Pancreas (tissue), 10 donors: ENCODE data around the gene RFC1. TPM values are rescaled to one million over a fixed set of nuclear protein-coding genes. Genes with fewer than 3 reads are reported as not detected.

Experiments used
- ATAC-seq, 4 donors: fragments of 200-7000 bp; cut with Tn5 transposase; one replicate each; pipeline versions ENCODE4 v1.8.0 to v1.9.1; 2020; ENCODE audit warnings: mild to moderate bottlenecking in 4 of 4, moderate library complexity in 4 of 4
- DNase-seq, 6 donors: peaks; one replicate each; pipeline ENCODE4 v3.0.0-alpha.2; 2020
- FAIRE-seq: peaks from 2 replicates; lab custom pipeline; 2012; peaks lifted over from hg19 to GRCh38; lab: Jason Lieb, UNC
- H3K27ac ChIP-seq, 4 donors: fragments of 200-600 bp; sonication (generic); 1 replicate in 3 of 4; 2 replicates in 1 of 4; pipeline versions ENCODE4 v1.5.0 to v1.8.0; 2020
- H3K27me3 ChIP-seq, 4 donors: fragments of 200-600 bp; one replicate each; pipeline ENCODE4 v1.8.0; 2021
- H3K36me3 ChIP-seq, 3 donors: fragments of 200-600 bp; sonication (generic) in 1 of 3; one replicate each; pipeline versions ENCODE4 v1.5.0 to v1.8.0; 2020 to 2021
- H3K4me1 ChIP-seq, 3 donors: fragments of 200-600 bp; one replicate each; pipeline ENCODE4 v1.8.0; 2021
- H3K4me3 ChIP-seq, 4 donors: fragments of 200-600 bp; sonication (generic) in 2 of 4; one replicate each; pipeline versions ENCODE4 v1.5.0 to v1.8.0; 2020 to 2021
- H3K9me3 ChIP-seq, 4 donors: fragments of 200-600 bp; one replicate each; pipeline ENCODE4 v1.8.0; 2021
- WGBS, 2 donors: extraction: QIAGEN DNeasy Blood & Tissue Kit; methylation state at CpG; one replicate each; pipeline ENCODE4 v1.1.7; 2013; 5-methylcytosine and 5-hydroxymethylcytosine counted together
- intact Hi-C, 3 donors: fragments of 100-400 bp; cut with DNase I; formaldehyde crosslinking; loops; one replicate each; pipeline versions ENCODE4 v1.11.1 to v1.14.2; 2022
- polyA plus RNA-seq, 2 donors: library from polyadenylated mRNA; stranded (reverse); fragments of 200-250 nt; gene quantifications; one replicate each; pipeline ENCODE4 v1.2.3, GENCODE V29; 2013
- total RNA-seq, 6 donors: library from RNA; stranded (reverse); fragmentation: NEBNext Ultra II Directional in 4 of 6; extraction: Animal tissue kit (Norgen Biotek cat#: 25700) in 4 of 6; gene quantifications; one replicate each; pipeline versions ENCODE4 v1.2.1 to v1.2.4, GENCODE V29; 2021 to 2023
- TF ChIP-seq, protein P1 (sequence below), 4 donors: fragments of 200-600 bp; sonication (generic) in 3 of 4; IDR thresholded peaks; one replicate each; pipeline versions ENCODE4 v1.5.0 to v1.8.0; 2021; ENCODE audit warnings: antibody characterized with exemption in 4 of 4
- donor health status: healthy with polysubstance abuse.
- donor health status: DM: no; HTN: no; CAD: no; lungs with moderate emphysema.
- donor health status: DM: no; HTN: no; CAD: no.
- donor health status: control.
- donor health status: control.
- donor health status: Bipolar disorder and iron deficiency.
- donor health status: DM: yes; HTN: yes; CAD: no.
- donor health status: DM: no; HTN: no; CAD: no.
- donor health status: DM: no; HTN: no; CAD: no.
- donor health status: DM: yes; HTN: yes; CAD: no.

Gene RFC1
- total and polyA plus RNA-seq, 8 donors: 9.1 to 53.1 (median 35.7) TPM

GRCh38 chr4:39337841-39338240, 28.3 kb downstream of the RFC1 start:
- no peaks in the 10 kb centered on the region for H3K36me3 ChIP-seq
- TF ChIP-seq, protein P1, sequence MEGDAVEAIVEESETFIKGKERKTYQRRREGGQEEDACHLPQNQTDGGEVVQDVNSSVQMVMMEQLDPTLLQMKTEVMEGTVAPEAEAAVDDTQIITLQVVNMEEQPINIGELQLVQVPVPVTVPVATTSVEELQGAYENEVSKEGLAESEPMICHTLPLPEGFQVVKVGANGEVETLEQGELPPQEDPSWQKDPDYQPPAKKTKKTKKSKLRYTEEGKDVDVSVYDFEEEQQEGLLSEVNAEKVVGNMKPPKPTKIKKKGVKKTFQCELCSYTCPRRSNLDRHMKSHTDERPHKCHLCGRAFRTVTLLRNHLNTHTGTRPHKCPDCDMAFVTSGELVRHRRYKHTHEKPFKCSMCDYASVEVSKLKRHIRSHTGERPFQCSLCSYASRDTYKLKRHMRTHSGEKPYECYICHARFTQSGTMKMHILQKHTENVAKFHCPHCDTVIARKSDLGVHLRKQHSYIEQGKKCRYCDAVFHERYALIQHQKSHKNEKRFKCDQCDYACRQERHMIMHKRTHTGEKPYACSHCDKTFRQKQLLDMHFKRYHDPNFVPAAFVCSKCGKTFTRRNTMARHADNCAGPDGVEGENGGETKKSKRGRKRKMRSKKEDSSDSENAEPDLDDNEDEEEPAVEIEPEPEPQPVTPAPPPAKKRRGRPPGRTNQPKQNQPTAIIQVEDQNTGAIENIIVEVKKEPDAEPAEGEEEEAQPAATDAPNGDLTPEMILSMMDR (IDR thresholded peaks at IDR 0.05): no peak
- intact Hi-C loops: no loop called here
- no peaks in the 10 kb centered on the region for H3K9me3 ChIP-seq
- FAIRE-seq: no peak
- no peaks in the 10 kb centered on the region for H3K27me3 ChIP-seq
- H3K4me1 ChIP-seq: peaks cover 23 to 34% (median 24%) of the 10 kb centered on the region in 3 donors
- peak; percentile 54 to 73 (median 62) for ATAC-seq
- no peak for DNase-seq
- 17 to 22% methylated on average over 4 of the region's 4 CpGs for WGBS, 2 donors
- H3K4me3 ChIP-seq: no peak overlapping the region
- peak overlapping the region in 2 of 4 donors; percentile 7 to 62 for H3K27ac ChIP-seq

DNA sequence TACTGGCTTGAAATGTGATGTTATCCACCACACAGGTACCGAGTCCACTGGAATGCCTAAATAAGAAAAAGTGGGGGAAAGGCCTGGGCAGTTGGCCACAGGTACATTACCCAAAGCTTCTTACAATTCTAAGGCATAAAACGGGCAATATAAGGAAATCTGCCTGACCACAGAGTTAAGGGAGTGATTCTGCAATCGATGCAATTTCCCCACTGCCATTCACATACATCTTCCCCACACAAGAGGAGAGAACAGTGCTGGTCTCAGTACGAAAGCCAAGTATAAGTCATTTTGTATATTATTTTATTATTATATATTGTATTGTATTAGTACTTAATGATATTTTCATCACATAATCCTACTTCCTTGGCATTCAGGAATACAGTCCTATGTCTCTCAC, 30.6 kb downstream of the RFC1 start:
- 89 to 90% methylated on average over 4 of the region's 4 CpGs for WGBS, 2 donors
- ATAC-seq (no peak), DNase-seq (no peak), FAIRE-seq (no peak)
- H3K4me1 ChIP-seq: peaks cover 10 to 18% (median 13%) of the 10 kb centered on the region in 3 donors
- no peak overlapping the region for H3K27ac ChIP-seq
- H3K36me3 ChIP-seq: no peaks in the 10 kb centered on the region
- H3K27me3 ChIP-seq: no peaks in the 10 kb centered on the region
- no peaks in the 10 kb centered on the region for H3K9me3 ChIP-seq
- TF ChIP-seq, protein P1 (IDR thresholded peaks at IDR 0.05): no peak
- intact Hi-C loops: no loop called here
- no peak overlapping the region for H3K4me3 ChIP-seq

GRCh38 chr4:39331191-39331590, 35.0 kb downstream of the RFC1 start:
- no peaks in the 10 kb centered on the region for H3K27me3 ChIP-seq
- no peak for ATAC-seq
- intact Hi-C loops: no loop called here
- H3K27ac ChIP-seq: no peak overlapping the region
- TF ChIP-seq, protein P1 (IDR thresholded peaks at IDR 0.05): no peak
- no peak overlapping the region for H3K4me3 ChIP-seq
- peaks cover 0 to 2% (median 0%) of the 10 kb centered on the region in 3 donors for H3K36me3 ChIP-seq
- FAIRE-seq: no peak
- peaks cover 4 to 13% (median 6%) of the 10 kb centered on the region in 3 donors for H3K4me1 ChIP-seq
- H3K9me3 ChIP-seq: no peaks in the 10 kb centered on the region
- no peak for DNase-seq
- WGBS, 2 donors: 88 to 95% methylated on average over 2 of the region's 2 CpGs

GRCh38 chr4:39330353-39330752, 35.8 kb downstream of the RFC1 start:
- Histone ChIP-seq H3K9me3 (no peaks in the 10 kb centered on the region), H3K27me3 (no peaks in the 10 kb centered on the region), H3K4me1 (peaks cover 4 to 13% (median 6%) of the 10 kb centered on the region in 3 donors), H3K4me3 (no peak overlapping the region), H3K36me3 (peaks cover 0 to 2% (median 0%) of the 10 kb centered on the region in 3 donors), H3K27ac (no peak overlapping the region)
- 84 to 97% methylated on average over 1 of the region's 1 CpG for WGBS, 2 donors
- TF ChIP-seq, protein P1 (IDR thresholded peaks at IDR 0.05): no peak
- peak in 2 of 4 donors; percentile 44 to 63 for ATAC-seq
- FAIRE-seq: no peak
- intact Hi-C loops: no loop called here
- DNase-seq: no peak

GRCh38 chr4:39326468-39326977, 39.6 kb downstream of the RFC1 start:
- H3K4me3 ChIP-seq: no peak overlapping the region
- FAIRE-seq: no peak

More at GRCh38 chr4:39326468-39326977, 39.6 kb downstream of the RFC1 start:
- Histone ChIP-seq H3K4me1 (peaks cover 6 to 14% (median 13%) of the 10 kb centered on the region in 3 donors), H3K36me3 (peaks cover 0 to 2% (median 0%) of the 10 kb centered on the region in 3 donors), H3K9me3 (no peaks in the 10 kb centered on the region), H3K27ac (no peak overlapping the region), H3K27me3 (no peaks in the 10 kb centered on the region)
- intact Hi-C loops: no loop called here
- WGBS, 2 donors: 93 to 94% methylated on average over 2 of the region's 2 CpGs
- DNase-seq (no peak), ATAC-seq (peak in 1 of 4 donors; percentile 17)
- TF ChIP-seq, protein P1 (IDR thresholded peaks at IDR 0.05): no peak
